Measurements from ENCODE around the gene TMOD2. TPM values are rescaled to one million over a fixed set of nuclear protein-coding genes. Genes with fewer than 3 reads are reported as not detected.

Gene TMOD2
- total RNA-seq, 1 experiment from 2014 or later: 3.0 TPM

DNA sequence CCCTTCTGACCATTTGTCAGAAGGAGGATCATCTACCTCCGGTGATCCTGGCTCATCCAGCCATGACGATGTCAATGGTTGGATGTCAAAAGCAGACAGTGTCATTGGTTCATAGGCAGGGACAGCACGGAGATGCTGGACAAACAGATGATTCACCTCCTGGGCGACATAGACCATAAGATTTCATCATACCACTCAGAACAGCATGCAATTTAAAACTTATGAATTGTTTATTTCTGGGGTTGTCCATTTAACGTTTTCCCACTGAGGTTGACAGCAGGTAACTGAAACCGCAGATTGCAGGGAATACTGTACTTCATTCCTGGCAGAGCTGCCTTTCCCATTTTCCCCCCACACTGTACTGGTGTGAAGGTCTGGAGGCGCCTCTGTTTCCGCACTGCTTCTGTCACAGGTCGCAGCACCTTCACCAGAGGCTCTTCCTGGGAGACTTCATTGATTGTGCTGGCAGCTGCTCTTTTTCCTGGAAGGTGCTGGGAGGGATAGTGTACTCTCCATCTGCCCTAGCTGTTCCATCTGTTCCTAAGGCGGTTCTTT, 45.5 kb downstream of the TMOD2 start:
- H4K8ac ChIP-seq (replicated peaks; ENCODE audit: insufficient read length, low read depth, low read length): no peak overlapping the region
- no peaks in the 10 kb centered on the region for H3K4me1 ChIP-seq (ENCODE audit: insufficient read depth, low read length)
- no peak overlapping the region for H3K23ac ChIP-seq (ENCODE audit: insufficient read length, low read depth, low read length)
- H3K27me3 ChIP-seq (ENCODE audit: insufficient read depth, low read length): no peaks in the 10 kb centered on the region
- no CpG with 5 or more reads among the region's 10 CpGs for WGBS (ENCODE audit: extremely low coverage, insufficient read length, low lambda C conversion rate)
- H4K20me1 ChIP-seq (ENCODE audit: control insufficient read depth, insufficient read depth, insufficient read length): no peaks in the 10 kb centered on the region
- DNase-seq: no peak
- no peak overlapping the region for H3K4me2 ChIP-seq (ENCODE audit: insufficient read depth, insufficient read length, low read length)
- no peak overlapping the region for H3K4ac ChIP-seq (ENCODE audit: low read depth, low read length)
- H3K79me1 ChIP-seq (ENCODE audit: insufficient read depth, low read depth, low read length, poor library complexity, severe bottlenecking): no peaks in the 10 kb centered on the region
- peaks cover 0 to 3% of the 10 kb centered on the region in 2 experiments; a peak in 1 of 5 replicates for H3K9me3 Mint-ChIP-seq
- H3K79me2 ChIP-seq (ENCODE audit: insufficient read depth, low read length): no peaks in the 10 kb centered on the region
- no peak overlapping the region for H2BK5ac ChIP-seq (ENCODE audit: insufficient read length, low read length)
- H3T11ph ChIP-seq (ENCODE audit: low read length): no peak overlapping the region
- no peak overlapping the region for H2BK120ac ChIP-seq (ENCODE audit: low read depth, low read length, poor library complexity, severe bottlenecking)
- H4K91ac ChIP-seq (ENCODE audit: insufficient read length, low read depth, low read length): no peak overlapping the region
- H3K9ac ChIP-seq (ENCODE audit: extremely low read depth, insufficient read length, low read length): no peak overlapping the region
- H3K27ac ChIP-seq (ENCODE audit: insufficient read length, low read depth, low read length): no peak overlapping the region
- H2BK12ac ChIP-seq (ENCODE audit: insufficient read length, low read depth, low read length): no peak overlapping the region
- no peak overlapping the region for H3K14ac ChIP-seq (ENCODE audit: insufficient read depth, low read length)
- H3K4me1 Mint-ChIP-seq: no peaks in the 10 kb centered on the region; a peak in 1 of 4 replicates
- no peak overlapping the region for H3K27ac Mint-ChIP-seq
- no peak overlapping the region for H3K4me3 Mint-ChIP-seq
- H2AFZ ChIP-seq (ENCODE audit: low read length): no peak overlapping the region
- H3K56ac ChIP-seq (ENCODE audit: insufficient read length, low read depth, low read length): no peak overlapping the region
- no peak overlapping the region for H2AK5ac ChIP-seq (ENCODE audit: insufficient read length, low read length)
- no peaks in the 10 kb centered on the region for H3K23me2 ChIP-seq (ENCODE audit: insufficient read length, low read depth, low read length, poor library complexity, severe bottlenecking)
- no peaks in the 10 kb centered on the region for H3K9me3 ChIP-seq (ENCODE audit: control insufficient read depth, low read depth, low read length)
- H2BK15ac ChIP-seq (ENCODE audit: low read depth, low read length): no peak overlapping the region
- H3K27me3 Mint-ChIP-seq (ENCODE audit: low read depth): no peaks in the 10 kb centered on the region; the same call in 1 of the 2 replicates
- H3K18ac ChIP-seq (ENCODE audit: insufficient read length, low read depth, low read length): no peak overlapping the region
- TF ChIP-seq, protein P1, sequence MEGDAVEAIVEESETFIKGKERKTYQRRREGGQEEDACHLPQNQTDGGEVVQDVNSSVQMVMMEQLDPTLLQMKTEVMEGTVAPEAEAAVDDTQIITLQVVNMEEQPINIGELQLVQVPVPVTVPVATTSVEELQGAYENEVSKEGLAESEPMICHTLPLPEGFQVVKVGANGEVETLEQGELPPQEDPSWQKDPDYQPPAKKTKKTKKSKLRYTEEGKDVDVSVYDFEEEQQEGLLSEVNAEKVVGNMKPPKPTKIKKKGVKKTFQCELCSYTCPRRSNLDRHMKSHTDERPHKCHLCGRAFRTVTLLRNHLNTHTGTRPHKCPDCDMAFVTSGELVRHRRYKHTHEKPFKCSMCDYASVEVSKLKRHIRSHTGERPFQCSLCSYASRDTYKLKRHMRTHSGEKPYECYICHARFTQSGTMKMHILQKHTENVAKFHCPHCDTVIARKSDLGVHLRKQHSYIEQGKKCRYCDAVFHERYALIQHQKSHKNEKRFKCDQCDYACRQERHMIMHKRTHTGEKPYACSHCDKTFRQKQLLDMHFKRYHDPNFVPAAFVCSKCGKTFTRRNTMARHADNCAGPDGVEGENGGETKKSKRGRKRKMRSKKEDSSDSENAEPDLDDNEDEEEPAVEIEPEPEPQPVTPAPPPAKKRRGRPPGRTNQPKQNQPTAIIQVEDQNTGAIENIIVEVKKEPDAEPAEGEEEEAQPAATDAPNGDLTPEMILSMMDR (conservative IDR thresholded peaks at IDR 0.05): no peak
- no peaks in the 10 kb centered on the region for H3K36me3 Mint-ChIP-seq (ENCODE audit: insufficient read depth in 1 of 3, low read depth in 3 of 3)
- no peak overlapping the region for H2BK20ac ChIP-seq (ENCODE audit: low read depth, low read length, poor library complexity, severe bottlenecking)
- no peak overlapping the region for H4K5ac ChIP-seq (ENCODE audit: insufficient read length, low read depth, low read length)
